Left lung (tissue), 10 donors: ENCODE measurements around the gene POMZP3. TPM values are rescaled to one million over a fixed set of nuclear protein-coding genes. Genes with fewer than 3 reads are reported as not detected.
A peak's percentile ranks its signal among the peaks of the same experiment; 100 is the strongest.
"Not testable (repeated sequence)": the region's sequence is repeated elsewhere in the genome, so short reads cannot be mapped to it uniquely, and the experiment has no call there.

Source experiments
- ATAC-seq: fragments of 200-7000 bp; cut with Tn5 transposase; one replicate; pipeline ENCODE4 v1.9.1; 2020; ENCODE audit warnings: moderate library complexity
- DNase-seq, 4 donors: peaks; one replicate each; pipeline ENCODE4 v3.0.0-alpha.2; 2013 to 2020
- H3K27ac ChIP-seq, 2 donors: fragments of 200-600 bp; sonication (generic) in 1 of 2; one replicate each; pipeline versions ENCODE4 v1.5.0 to v1.8.0; 2020 to 2021
- H3K27me3 ChIP-seq, 2 donors: fragments of 200-600 bp; sonication (generic) in 1 of 2; one replicate each; pipeline versions ENCODE4 v1.5.0 to v1.8.0; 2020 to 2021
- H3K36me3 ChIP-seq, 2 donors: fragments of 200-600 bp; sonication (generic) in 1 of 2; one replicate each; pipeline versions ENCODE4 v1.5.0 to v1.8.0; 2020 to 2021
- H3K4me1 ChIP-seq, 2 donors: fragments of 200-600 bp; one replicate each; pipeline ENCODE4 v1.8.0; 2021
- H3K4me3 ChIP-seq, 2 donors: fragments of 200-600 bp; sonication (generic) in 1 of 2; one replicate each; pipeline versions ENCODE4 v1.5.0 to v1.8.0; 2020 to 2021; ENCODE audit warnings: mild to moderate bottlenecking in 1 of 2
- H3K9me3 ChIP-seq, 2 donors: fragments of 200-600 bp; sonication (generic) in 1 of 2; one replicate each; pipeline versions ENCODE4 v1.5.0 to v1.8.0; 2020 to 2021
- intact Hi-C, 2 donors: fragments of 100-400 bp; cut with DNase I; formaldehyde crosslinking; loops; one replicate each; pipeline versions ENCODE4 v1.11.2 to v1.14.2; 2022
- polyA plus RNA-seq, 6 donors: library from polyadenylated mRNA; unstranded; fragments of 120-200 nt; gene quantifications; one replicate each; pipeline ENCODE4 v1.2.1, GENCODE V29; 2013; ENCODE audit not compliant: insufficient read length in 6 of 6
- total RNA-seq, 2 donors: library from RNA; stranded (reverse); fragmentation: NEBNext Ultra II Directional; extraction: Animal tissue kit (Norgen Biotek cat#: 25700); gene quantifications; one replicate each; pipeline ENCODE4 v1.2.1, GENCODE V29; 2021
- donor health status: DM: no; HTN: yes; CAD: no.
- donor health status: DM: no; HTN: no; CAD: no.

The POMZP3 gene
- total and polyA plus RNA-seq, 8 donors = 13.3 to 26.1 (median 19.5) TPM

DNA sequence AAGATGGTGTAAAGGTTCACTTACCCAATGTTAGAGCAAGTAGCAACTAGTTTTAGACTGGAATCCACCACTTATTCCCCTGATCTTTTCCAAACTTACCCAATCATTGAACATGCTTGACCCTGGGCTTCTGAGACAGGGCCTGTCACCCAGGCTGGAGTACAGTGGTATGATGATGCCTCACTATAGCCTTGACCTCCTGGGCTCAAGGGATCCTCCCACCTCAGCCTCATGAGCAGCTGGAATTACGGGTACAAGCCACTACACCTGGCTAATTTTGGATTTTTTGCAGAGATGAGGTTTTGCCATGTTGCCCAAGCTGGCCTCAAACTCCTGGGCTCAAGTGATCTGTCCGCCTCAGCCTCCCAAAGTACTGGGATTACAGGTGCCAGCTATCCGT is 14.8 kb downstream of the POMZP3 start:
- H3K4me1 ChIP-seq, DNase-seq, H3K4me3 ChIP-seq, H3K27me3 ChIP-seq, intact Hi-C loops, H3K9me3 ChIP-seq, H3K27ac ChIP-seq: not testable (repeated sequence)
- H3K36me3 ChIP-seq = peaks cover 0 to 10% of the 10 kb centered on the region in 2 donors
- ATAC-seq = peak; percentile 7

DNA sequence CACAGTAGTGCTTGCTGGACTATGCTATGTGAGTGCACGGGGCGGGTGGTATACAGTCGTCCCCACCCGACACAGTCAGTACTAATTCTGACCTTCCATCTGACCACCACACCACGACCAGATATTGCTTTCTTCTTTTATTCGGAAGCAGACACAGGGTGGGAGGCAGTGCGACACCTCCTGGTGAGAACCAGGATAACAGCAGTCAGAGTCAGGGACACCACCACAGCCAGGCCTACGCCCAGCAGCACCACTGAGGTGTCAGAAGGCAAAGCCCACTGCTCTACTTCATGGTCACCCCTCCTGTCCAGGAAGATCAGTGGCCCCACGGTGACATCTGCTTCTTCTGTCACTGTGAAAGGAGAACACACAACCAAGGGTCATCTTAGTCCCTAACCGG is 17.2 kb downstream of the POMZP3 start:
- H3K4me3 ChIP-seq, H3K27ac ChIP-seq, H3K4me1 ChIP-seq, H3K9me3 ChIP-seq, intact Hi-C loops, DNase-seq, H3K36me3 ChIP-seq, H3K27me3 ChIP-seq: not testable (repeated sequence)
- ATAC-seq = peak; percentile 41

DNA sequence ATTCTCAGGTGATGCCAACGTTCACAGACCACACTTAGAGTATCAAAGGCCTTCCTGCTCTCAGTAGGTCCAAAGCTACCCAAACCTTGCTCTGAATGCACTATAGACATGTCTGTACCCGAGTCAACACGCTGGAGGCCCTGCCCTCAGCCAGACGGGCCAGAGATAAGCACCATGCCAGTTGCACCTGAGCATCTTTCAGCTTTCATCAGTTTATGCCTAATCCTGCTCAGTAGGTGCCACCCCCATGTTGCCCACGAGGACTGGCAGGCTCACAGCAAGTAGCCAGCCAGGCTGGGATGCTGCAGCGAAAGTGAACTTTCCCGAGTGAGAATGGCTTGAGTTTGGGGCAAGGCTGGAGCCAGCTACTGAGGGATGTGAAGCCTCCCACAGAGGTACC is 18.6 kb downstream of the POMZP3 start:
- H3K4me3 ChIP-seq, H3K9me3 ChIP-seq, DNase-seq, H3K27ac ChIP-seq, intact Hi-C loops, ATAC-seq, H3K27me3 ChIP-seq, H3K4me1 ChIP-seq, H3K36me3 ChIP-seq: not testable (repeated sequence)

DNA sequence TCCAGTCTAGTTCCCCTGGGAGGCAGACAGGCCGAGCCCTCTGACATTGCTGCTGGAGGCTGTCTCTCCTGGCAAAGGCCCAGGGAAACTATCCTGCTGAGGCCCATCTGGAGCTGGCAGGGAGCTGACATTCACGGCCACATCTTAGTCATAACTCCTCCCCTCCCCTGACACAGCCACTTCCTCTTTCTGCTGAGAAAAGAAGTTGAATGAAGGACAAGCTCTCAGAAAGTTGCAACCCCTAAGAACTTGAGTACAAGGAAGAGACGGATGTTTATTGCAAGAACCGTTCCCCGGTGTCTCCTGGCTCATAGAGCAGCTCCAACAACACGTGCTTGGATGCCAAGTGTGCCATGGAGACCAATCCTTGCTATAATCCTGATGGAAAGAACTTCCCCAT is 21.1 kb downstream of the POMZP3 start:
- ATAC-seq = peak; percentile 93
- H3K36me3 ChIP-seq, H3K27me3 ChIP-seq, H3K9me3 ChIP-seq, intact Hi-C loops, H3K4me3 ChIP-seq, H3K4me1 ChIP-seq: not testable (repeated sequence)
- peak; percentile 38 to 85 (median 70) for DNase-seq
- H3K27ac ChIP-seq = peak overlapping the region in 1 of 2 donors; percentile 79

- intact Hi-C loops, H3K9me3 ChIP-seq, H3K27ac ChIP-seq, H3K36me3 ChIP-seq, H3K27me3 ChIP-seq, DNase-seq, H3K4me1 ChIP-seq, H3K4me3 ChIP-seq: not testable (repeated sequence)
- ATAC-seq = peak; percentile 63
Observed at GRCh38 chr7:76600650-76601049, 26.4 kb downstream of the POMZP3 start.

DNA sequence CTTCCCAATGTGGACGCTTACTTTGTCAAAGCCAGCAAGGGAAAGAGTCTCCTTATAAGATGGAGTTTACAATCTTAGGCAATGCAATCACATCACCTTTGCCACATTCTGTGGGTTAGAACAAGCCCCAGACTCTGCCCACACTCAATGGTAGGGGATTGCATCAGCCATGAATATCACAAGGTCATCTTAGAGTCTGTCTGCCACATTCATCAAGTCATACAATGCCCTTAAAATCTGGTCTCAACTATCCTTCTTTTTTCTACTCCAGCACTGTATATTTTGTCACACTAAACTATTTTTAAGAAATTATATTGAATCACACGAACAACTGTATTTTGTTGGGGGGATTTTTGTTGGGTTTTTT is 27.0 kb downstream of the POMZP3 start:
- intact Hi-C loops, DNase-seq, H3K27ac ChIP-seq, H3K4me3 ChIP-seq, H3K36me3 ChIP-seq, H3K4me1 ChIP-seq, H3K27me3 ChIP-seq, H3K9me3 ChIP-seq: not testable (repeated sequence)
- ATAC-seq = peak; percentile 71

- H3K36me3 ChIP-seq, H3K27me3 ChIP-seq, H3K27ac ChIP-seq, H3K9me3 ChIP-seq, H3K4me1 ChIP-seq, intact Hi-C loops, H3K4me3 ChIP-seq, ATAC-seq, DNase-seq: not testable (repeated sequence)
Observed at GRCh38 chr7:76598590-76599264, 28.4 kb downstream of the POMZP3 start.

DNA sequence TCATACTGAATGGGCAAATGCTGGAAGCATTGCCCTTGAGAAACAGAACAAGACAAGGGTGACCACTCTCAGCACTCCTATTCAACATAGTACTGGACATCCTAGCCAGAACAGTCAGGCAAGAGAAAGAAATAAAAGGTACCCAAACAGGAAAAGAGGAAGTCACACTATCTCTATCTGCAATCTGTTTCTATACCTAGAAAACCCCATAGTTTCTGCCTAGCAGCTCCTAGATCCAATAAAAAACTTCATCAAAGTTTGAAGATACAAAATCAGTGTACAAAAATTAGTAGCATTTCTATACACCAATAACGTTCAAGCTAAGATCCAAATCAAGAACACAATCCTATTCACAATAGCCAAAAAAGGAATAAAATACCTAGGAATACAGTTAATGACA is 29.8 kb downstream of the POMZP3 start:
- H3K27me3 ChIP-seq, H3K36me3 ChIP-seq, H3K4me1 ChIP-seq, H3K27ac ChIP-seq, H3K4me3 ChIP-seq, H3K9me3 ChIP-seq, DNase-seq, ATAC-seq, intact Hi-C loops: not testable (repeated sequence)

- H3K27me3 ChIP-seq, H3K9me3 ChIP-seq, intact Hi-C loops, H3K36me3 ChIP-seq, H3K4me3 ChIP-seq: not testable (repeated sequence)
- ATAC-seq (peak; percentile 48), DNase-seq (peak in 1 of 4 donors; percentile 40)
- Histone ChIP-seq H3K4me1 (peaks cover 6 to 28% of the 10 kb centered on the region in 2 donors), H3K27ac (peak overlapping the region in 1 of 2 donors; percentile 9)
Observed at GRCh38 chr7:76592694-76593093, 34.4 kb downstream of the POMZP3 start.

DNA sequence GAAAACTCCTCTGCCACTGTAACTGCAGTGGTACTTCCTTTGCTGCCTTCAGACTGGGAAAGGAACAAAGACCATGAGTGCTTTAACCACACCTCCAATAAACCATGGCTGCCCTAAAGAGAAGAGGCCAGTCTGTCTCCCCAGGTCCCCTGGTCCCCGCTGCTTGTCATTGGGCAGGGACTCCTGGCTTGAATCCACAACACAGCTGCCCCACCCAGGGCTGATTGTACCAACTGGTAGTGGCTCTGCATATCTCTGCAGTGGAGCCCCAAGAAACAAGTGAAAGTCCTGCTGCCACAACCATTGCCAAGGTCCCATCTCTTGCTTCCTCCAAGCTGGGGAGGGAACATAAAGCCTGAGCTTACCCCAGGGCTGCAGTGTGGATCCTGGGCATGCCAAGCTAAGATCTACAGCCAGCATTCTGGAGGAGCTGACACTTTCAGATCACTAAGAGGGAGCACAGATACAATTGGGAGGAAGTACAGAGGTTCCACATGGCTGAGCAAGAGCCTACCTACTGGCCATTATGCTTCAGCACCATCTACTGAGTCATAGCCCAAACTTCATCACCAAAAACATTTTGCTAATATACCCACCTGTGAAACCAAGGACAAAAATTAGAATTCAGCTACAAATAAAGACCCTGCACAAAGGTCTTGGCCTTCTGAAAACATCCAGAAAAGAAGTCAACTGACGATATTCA is 35.3 kb downstream of the POMZP3 start:
- ATAC-seq, H3K9me3 ChIP-seq, intact Hi-C loops, H3K27me3 ChIP-seq, DNase-seq, H3K4me3 ChIP-seq, H3K36me3 ChIP-seq: not testable (repeated sequence)
- H3K27ac ChIP-seq = peak overlapping the region in 1 of 2 donors; percentile 9
- peaks cover 10 to 32% of the 10 kb centered on the region in 2 donors for H3K4me1 ChIP-seq

- ATAC-seq, H3K36me3 ChIP-seq, intact Hi-C loops, H3K27me3 ChIP-seq, H3K9me3 ChIP-seq, DNase-seq, H3K4me3 ChIP-seq, H3K27ac ChIP-seq: not testable (repeated sequence)
- H3K4me1 ChIP-seq = peaks cover 11 to 36% of the 10 kb centered on the region in 2 donors
Observed at GRCh38 chr7:76591033-76591432, 36.0 kb downstream of the POMZP3 start.

DNA sequence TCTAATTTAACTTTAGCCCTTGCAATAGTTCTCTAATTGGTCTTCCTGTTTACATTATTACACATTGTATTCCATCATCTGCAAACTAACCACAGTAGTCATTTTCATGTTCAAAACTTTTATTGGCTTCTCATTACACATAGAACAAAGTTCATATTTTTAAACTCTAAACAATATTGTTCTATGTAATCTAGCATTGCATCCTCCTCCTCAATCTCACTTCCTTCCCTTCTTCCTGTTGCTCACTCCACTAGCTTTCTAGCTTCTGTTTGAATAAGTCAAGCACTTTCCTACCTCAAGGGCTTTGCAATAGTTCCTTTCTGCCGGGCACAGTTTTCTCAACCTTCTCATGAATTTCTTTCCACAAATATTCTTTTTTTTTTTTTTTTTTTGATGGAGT is 38.5 kb downstream of the POMZP3 start:
- H3K4me3 ChIP-seq, intact Hi-C loops, DNase-seq, H3K27me3 ChIP-seq, H3K36me3 ChIP-seq, H3K9me3 ChIP-seq: not testable (repeated sequence)
- Histone ChIP-seq H3K4me1 (peaks cover 17 to 42% of the 10 kb centered on the region in 2 donors), H3K27ac (peak overlapping the region in 1 of 2 donors; percentile 78)
- peak; percentile 64 for ATAC-seq

- H3K4me3 ChIP-seq, intact Hi-C loops, H3K27me3 ChIP-seq, DNase-seq, H3K27ac ChIP-seq, H3K36me3 ChIP-seq, H3K9me3 ChIP-seq: not testable (repeated sequence)
- peaks cover 26 to 43% of the 10 kb centered on the region in 2 donors for H3K4me1 ChIP-seq
- peak; percentile 51 for ATAC-seq
Observed at GRCh38 chr7:76586585-76587315, 40.3 kb downstream of the POMZP3 start.
